HG03342 (cell line): ENCODE data around the gene ALG14.
"Not testable (repeated sequence)": the region's sequence is repeated elsewhere in the genome, so short reads cannot be mapped to it uniquely, and the experiment has no call there.

Source experiments
- ATAC-seq: cut with Tn5 transposase; IDR thresholded peaks from one replicate; pipeline ENCODE4 v1.9.1; 2021; ENCODE audit warnings: mild to moderate bottlenecking, moderate library complexity; ENCODE audit not compliant: unreplicated experiment

Gene ALG14

DNA sequence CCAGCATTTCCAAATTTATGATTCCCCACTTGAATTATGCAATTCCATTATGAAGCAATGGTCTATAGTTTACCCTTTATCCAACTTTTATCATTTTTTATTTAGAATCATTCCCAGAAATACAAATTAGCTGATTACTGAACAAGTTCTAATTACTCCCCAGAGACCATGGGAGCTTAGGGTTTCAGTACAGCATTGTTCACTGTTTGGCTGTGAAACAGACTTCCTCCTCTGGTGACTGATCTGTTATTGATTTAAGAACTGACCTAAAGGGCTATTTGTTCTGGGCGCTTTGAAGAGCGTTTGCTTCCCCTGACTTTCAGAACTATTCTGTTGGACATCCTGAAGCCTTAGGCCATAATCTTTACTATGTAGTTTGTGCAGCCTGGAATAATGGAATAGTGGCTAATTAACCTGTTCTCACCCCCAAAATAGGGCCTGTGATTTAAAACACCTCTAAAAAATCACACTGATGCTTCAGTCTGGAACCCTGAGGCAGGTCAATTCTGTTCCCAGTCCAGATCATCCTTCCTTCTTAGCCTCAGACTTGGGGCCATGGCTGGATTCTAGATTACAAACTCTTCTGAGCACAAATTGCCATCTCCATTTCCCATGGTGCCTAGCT, 58.7 kb downstream of the ALG14 start:
- no peak for ATAC-seq

DNA sequence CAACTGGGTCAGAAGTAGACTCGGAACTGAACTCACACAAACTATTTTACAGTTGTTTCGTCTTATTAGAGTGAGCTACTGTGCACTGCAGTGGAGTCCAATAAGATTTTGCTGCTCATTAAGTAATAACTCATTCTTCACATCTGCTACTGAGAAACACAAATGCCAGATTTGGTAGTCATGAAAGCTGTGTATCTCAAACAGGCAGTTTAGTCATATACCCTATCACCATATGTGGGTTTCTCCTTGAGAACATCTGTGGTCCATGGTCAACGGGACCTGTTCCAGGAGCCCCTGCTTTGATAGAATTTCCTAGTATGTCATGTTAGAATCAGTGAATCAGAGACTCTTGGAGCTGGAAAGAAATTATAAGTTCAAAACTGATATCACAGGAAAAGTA, 60.4 kb downstream of the ALG14 start:
- no peak for ATAC-seq

DNA sequence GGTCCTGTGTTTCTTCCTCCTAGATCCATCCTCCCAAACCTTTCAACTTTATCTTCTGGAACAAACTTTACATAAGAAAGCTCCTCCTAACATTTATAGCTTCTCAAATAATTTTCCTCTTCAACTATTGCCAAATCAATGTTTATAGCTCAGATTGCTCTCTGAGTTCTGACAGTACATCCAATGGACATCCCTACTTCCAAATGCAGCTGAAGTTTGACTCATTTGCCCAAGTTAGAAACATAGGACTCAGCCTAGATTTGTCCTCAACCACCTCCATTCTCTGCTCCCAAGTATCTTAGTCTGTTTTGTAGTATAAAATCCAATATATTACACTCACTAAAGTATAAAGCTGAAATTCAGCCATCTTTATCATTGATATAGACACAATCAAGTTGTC, 62.6 kb downstream of the ALG14 start:
- ATAC-seq = no peak

DNA sequence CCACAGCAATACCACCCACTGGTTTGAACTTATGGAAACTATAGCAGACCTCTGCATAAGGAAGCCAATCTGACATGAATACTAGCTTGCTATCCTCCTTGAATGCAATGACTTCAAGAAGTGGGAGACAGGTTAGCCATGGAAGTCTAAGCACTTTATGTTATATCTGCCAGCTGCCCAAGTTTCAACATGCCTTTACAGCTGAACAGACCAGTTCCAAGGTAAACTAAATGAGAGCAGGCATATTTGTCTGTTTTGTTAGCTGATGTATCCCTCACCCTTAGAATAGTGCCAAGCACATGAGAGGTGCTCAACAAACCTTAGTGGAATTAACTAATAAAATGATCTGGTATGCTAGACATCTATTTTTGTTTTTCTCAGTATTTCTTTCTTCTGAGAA, 65.1 kb downstream of the ALG14 start:
- ATAC-seq = no peak

DNA sequence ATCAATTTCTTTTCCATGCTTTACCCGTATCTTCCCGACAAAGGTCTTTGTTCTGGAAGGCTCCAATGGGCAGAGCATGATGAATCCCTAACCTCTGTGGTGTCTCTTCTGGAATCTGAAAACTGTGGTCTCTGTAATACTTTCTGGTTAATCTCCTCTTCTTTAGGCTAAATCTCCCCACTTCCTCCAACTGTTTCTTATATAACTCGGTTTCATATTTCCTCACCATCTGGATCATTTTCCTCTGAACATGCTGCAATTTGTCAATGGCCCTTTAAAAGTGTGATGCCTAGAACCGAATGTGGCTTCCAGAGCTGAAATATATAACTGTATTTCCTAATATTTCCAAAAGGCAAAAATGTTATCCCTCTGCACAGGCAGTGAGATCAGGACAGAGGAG, 66.1 kb downstream of the ALG14 start:
- no peak for ATAC-seq

DNA sequence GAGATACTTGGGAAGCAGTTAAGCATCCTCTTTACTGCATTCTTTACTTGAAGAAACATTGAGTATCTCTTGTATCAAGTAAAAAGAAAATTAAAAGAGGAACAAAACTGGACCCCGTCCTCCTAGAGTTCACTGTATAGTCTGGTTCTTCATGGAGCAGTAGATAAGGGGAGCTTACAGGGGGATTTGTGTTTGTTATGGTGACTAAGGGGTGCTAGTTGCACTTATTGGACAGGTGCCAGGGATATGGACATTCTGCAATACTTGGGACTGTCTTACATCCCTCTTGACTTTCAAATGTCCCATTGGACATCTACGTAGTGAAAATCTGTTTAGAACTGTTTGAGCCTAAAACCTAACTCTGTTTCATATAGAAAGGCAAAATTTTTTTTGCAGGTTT, 67.2 kb downstream of the ALG14 start:
- ATAC-seq = no peak

DNA sequence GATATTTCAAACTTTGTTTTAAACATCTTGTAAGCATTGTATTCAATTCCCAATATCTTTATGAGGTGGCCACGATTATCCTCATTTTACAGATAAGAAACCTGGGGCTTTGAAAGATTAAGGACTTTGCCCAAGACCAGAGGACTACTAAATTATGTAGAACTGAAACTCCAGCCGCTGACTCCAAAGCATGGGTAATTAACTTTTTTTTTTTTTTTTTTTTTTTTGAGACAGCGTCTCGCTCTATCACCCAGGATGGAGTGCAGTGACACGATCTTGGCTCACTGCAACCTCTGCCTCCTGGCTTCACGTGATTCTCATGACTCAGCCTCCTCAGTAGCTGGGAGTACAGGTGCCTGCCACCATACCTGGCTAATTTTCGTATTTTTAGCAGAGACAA, 68.7 kb downstream of the ALG14 start:
- ATAC-seq = no peak

DNA sequence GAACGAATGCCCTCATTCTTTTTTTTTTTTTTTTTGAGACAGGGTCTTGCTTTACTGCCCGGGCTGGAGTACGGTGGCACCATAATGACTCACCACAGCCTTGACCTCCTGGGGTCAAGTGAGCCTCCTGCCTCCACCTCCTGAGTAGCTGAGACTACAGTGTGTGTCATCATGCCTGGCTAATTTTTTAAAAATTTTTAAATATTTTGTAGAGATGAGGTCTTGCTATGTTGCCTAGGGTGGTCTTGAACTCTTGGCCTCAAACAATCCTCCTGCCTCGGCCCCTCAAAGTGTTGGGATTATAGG, 69.4 kb downstream of the ALG14 start:
- ATAC-seq = no peak

DNA sequence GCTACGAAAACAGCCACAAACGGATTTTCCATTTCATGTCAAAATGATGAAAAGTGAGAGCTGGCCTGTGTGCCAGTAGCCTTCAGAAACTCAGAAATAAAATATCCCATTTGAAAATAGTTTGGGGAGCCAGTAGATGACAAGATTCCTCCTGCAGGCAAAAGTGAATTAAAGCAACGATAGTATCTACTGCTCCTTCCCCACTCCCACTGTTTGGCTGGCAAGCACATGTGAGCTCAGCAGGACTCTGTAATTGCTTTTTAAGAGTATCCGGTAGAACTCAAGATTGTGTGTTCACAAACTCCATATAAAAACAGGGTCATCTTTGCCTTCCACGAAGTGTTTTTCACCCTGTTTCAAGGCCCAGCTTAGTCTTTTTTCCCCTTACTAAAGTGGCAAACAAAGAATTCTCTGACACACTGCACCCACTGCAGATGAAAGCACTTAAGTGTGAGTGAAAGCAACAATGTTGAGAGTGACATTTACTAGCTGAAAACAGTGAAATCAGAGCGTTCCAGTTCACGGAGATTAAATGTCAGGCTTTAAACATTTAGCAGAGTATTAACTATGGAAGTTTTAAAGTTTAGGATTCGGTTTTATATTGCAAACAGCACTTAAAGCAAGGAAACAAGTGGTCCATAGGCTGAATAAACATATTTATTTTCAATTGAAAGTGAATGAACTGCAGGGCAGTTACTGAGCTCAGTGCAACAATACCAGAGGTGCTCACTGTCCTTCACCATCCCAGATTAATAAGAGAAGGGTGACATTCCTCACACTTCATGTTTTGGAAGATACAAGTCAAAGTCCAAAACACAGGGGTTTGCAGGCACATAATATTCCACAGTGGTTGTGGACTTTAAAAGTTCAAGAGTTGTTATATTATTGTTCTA, 70.0 kb downstream of the ALG14 start:
- no peak for ATAC-seq

DNA sequence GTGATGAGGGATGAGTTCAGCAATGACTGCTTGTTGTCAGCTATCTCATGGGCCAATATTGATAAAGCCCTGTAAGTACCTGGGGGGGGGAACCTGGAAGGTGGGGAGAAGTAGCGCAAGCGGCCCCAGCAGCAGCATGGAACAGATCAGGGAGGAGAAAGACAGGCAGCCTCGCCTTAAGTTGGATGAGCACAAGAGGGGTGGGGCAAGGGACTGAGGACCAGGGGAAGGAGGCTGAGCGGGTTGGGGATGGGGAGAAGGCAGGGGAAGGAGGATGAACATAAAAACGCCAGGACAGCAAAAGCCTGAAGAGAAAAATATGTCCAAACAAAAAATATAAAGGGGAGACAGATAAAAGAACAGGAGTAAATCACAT, 70.6 kb downstream of the ALG14 start:
- ATAC-seq = no peak

DNA sequence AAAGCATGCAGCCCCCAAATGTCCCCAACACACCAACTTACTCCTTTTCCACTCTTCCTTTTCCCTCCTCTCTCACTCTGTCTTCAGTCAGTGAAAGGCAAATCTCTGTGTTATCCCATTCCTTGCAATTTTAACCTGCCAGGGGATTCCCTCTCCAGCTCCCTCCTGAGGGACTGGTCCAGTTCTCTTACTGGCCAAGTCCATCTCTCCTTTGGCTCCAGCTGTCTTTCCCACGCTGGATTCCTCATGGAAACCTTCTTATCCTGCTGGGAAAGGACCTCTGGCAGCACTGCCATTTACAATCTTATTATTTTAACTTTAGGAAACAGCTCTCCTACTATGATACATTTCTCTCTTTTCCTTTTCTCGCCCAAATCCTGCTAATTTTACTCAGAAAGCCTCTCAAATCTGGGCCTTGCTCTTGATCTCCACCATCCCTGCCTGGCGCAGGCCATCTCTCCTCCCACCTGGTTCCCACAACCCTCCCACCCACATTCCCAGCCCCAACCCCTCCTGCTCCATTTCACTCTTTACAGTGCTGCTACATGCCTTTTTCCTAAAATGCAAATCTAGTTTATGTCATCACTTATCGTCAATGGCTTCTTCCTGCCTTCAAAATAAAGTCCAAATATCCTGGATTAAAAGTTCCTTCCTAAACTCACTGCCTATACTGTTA, 73.2 kb downstream of the ALG14 start:
- no peak for ATAC-seq

DNA sequence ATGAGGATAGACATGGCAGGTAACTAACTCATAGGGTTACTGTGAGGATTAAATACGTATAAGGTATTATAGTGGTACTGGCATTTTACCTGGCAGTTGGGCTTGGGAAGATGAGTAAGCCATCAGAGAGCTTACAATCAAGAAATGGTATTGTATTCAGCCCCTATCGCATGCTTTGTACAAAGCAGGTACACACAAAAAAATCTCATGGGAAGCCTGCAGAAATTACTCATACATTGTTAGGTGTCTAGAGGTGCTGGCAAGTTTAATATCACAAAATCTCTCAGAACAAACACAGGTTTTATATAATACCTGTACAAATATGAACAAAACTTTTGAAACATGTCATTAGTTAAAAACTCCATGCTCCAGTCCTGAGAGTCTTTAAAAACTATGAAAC, 74.0 kb downstream of the ALG14 start:
- ATAC-seq = no peak

DNA sequence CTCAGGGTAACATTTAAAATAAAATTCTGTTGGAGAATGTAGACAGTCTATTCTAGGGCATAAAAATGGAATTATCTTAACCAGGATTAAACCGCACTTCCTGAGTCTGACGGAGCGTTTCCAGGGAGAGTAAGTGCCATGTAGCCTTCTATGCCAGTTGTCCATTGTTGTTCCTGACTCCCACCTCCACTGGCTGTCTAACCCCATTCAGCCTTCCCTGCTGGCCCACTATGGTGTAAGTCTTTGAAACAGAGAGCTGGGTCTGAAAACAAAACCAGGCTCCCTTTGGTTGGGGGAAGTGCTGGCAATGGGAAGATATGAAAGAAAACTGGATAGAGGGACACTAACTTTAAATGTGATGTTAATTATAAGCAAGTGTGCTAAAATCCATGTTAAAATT, 74.6 kb downstream of the ALG14 start:
- ATAC-seq = no peak

DNA sequence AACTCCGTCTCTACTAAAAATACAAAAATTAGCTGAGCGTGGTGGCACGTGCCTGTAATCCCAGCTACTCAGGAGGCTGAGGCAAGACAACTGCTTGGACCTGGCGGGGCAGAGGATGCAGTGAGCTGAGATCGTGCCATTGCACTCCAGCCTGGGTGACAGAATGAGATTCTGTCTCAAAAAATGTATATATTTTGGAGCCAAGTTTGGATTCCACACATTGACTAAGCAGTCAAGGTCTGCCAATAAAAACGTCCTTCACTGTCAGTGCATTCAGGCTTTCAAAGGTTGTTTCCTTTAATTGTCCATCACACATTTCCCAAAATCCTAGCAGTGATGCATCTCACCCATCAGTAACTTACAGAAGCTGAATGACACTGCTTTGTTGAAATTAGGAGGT, 77.2 kb downstream of the ALG14 start:
- ATAC-seq = not testable (repeated sequence)

DNA sequence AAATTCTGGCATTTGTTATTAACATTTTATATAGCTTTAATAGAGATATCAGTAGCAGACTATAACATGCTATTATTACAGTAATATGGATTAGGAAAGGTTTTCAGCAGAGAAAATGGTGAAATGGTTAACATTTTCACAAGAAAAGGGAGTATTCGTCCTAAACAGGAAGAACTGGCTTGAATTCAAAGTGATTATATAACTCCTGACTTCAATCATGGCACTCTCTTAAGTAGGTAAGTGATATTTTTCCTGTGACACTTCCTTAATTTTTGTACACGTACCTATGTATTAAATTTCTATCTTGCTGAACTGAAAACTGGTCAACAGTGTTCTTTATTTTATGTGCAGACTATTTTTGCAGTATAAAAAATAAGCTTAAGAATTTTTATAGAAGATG, 77.9 kb downstream of the ALG14 start:
- no peak for ATAC-seq

DNA sequence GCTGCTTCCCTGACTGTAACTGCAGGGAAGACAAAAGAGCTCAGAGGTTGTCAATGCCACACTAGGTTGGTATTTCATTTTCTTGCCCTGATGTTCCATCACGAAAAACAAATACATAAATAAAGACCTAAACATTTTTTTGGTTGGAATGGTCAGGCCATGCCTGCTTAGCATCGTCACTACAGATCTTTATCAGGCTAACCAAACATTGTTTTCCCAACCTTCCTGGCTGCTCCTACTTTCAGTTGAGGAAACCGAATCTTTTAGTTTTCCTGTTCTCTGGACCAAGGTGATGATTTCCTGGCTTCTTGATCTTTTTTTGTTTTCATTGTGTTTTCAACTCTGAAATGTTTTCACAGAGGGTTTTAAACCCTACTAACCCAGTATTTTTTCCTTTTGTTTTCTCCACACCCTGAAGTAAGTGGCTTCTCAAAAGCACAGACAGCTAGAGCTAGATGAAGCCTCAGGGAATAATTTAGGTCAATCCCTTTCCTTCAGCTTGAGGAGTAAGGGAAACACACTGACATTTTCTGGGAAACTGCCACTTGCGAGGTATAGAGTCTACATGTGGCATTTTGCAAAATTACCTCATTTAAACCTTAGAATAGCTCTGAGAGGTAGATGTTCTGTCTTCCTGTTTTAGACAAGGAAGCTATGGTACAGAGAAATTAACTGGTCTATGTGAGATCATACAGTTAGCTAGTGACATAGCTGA, 78.7 kb downstream of the ALG14 start:
- ATAC-seq = no peak

DNA sequence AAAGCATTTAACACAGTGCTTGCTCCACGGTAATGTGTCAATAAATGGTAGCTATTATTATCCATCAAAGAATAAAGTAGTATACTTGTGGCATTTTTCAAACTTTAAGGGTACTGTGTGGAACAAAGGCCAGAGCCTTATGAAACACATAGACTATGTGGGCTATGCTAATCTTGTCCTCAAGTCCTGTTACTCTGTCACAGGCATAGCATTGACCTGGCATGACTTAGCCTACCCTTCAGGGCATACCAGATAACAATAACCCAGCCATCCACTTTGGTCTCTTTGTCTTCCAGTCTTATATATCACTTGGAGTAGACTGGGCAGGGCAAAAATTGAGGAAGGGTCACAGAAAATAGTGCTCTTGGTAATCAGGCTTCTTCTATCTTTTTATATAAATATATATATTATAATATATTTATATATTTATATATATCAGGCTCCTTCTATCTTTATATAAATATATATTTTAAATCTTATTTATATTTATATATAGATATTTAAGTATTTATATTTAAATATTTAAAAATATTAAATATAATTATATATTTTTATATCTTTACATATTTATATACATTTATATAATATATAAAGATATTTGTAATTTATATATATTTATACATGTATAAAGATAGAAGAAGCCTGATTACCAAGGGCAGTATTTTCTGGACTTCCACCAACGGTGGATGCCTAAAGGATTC, 79.7 kb downstream of the ALG14 start:
- ATAC-seq = no peak

DNA sequence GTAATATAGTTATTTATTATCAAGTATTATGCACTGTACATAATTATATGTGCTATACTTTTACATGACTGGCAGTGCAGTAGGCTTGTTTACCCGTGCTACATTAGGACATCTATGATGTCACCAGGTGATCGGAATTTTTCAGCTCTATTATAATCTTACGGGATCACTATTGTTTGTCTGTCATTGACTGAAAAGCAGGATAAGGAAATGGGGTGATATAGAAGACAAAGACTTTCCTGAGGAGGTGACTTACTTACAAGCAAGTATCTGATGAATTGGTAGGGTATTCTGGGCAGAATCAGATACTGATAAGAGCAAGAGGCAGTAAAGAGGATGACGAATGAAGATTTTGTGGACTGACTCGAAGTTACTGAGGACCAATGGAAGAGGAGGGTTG, 80.6 kb downstream of the ALG14 start:
- ATAC-seq = no peak

DNA sequence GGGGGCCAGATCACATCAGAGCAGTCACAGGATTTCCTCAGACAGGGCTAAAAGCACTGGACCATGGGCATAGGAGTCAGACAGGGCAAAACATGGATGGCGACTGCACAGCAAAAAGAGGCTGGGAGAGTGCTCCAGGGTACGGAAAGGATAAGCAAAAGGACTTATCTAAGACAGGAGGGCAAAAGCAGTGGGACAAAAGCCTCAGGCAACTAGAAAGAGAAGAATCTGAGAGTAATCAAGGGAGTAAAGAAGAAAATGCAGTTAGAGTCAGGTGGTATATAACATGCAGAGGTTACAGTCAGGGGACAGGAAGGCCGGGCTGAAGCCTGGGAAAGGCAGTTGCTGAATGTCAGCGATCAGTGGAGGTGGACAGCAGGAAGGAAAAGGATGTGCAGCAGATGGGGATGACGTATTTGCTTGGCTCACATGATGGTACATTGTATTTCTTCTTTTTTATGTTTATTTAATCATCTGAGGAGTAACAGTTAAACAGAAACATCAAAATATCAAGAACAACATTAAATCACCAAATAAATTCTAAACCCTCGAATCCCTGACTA, 82.8 kb downstream of the ALG14 start:
- ATAC-seq = no peak

DNA sequence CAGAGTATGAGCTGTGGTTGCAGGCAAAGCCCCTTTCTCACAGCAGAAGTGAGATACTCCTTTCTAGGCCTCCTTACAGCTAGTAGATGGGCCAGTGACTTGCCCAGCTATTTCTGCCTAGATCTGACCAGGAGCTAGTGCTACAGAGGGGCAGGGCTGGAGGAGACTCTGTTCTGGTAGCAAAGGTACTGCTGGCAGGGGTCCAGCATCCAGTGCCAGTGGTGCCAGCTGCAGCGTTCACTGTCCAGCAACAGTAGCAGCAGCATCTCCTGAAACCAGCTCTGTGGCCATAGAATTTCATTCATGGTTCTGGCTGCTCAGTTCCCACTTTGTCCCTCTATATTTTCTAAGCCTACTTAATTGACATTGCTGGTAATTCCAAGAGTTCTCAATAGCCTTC, 83.4 kb downstream of the ALG14 start:
- ATAC-seq = no peak

DNA sequence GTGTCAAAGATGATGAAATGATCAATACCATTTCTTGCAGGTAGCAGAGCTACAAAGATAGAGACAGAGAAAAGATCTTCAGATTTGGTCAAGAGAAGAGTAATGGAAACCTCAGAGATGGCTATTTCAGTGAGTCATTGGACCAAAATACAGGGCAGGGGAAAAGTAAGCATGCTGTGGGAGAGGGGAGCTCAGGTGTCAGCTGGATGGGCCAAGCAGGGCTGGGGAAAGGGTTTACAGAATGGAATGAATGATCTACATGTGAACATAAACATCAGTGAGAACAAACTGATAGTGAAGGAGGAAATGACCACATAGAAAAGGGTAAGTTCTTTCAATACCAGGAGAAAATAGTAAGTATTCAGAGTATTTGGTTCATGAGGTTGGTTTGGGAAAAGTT, 84.4 kb downstream of the ALG14 start:
- no peak for ATAC-seq
